Hepatocyte (in vitro differentiated cells): ENCODE data around the gene PRKG1.

ENCODE experiments used
- CTCF ChIP-seq: fragments of 200-600 bp; sonication (generic); IDR thresholded peaks from 2 replicates; pipeline ENCODE4 v1.5.1; 2016; ENCODE audit warnings: antibody characterized with exemption, mild to moderate bottlenecking; ENCODE audit not compliant: poor library complexity
- EZH2phosphoT487 ChIP-seq: fragments of 200-600 bp; sonication (generic); IDR thresholded peaks from one replicate; pipeline ENCODE4 v1.6.1; 2018; ENCODE audit warnings: antibody characterized with exemption, mild to moderate bottlenecking, low read depth, moderate library complexity; ENCODE audit not compliant: unreplicated experiment, severe bottlenecking

GRCh38 chr10:51201947-51202346 is 127.7 kb downstream of the PRKG1 start:
- TF ChIP-seq CTCF (no peak), EZH2phosphoT487 (no peak)
